Fibroblast of mammary gland (primary cell): ENCODE measurements around the gene ARHGAP19.

Experiments
- DNase-seq: peaks from one replicate; pipeline ENCODE4 v3.0.0-alpha.2; 2010; ENCODE audit warnings: low read depth
- H3K4me3 ChIP-seq: 2 replicates; pipeline ENCODE4 v1.5.1; 2011; ENCODE audit warnings: low read depth, mild to moderate bottlenecking, low read length, moderate library complexity; ENCODE audit not compliant: control insufficient read depth
- CTCF ChIP-seq: conservative IDR thresholded peaks from 2 replicates; pipeline ENCODE4 v1.5.1; 2011; ENCODE audit warnings: low read depth, low read length, inconsistent platforms; ENCODE audit not compliant: control insufficient read depth, insufficient read depth

ARHGAP19 gene

GRCh38 chr10:97196223-97197029 is 96.0 kb downstream of the ARHGAP19 start:
- TF ChIP-seq CTCF = peak; percentile 80
- peak; percentile 54 for DNase-seq
- H3K4me3 ChIP-seq = peak overlapping the region; percentile 50

- TF ChIP-seq CTCF = no peak
- no peak for DNase-seq
- peak overlapping the region; percentile 17 for H3K4me3 ChIP-seq
Observed at GRCh38 chr10:97195706-97196222, 96.7 kb downstream of the ARHGAP19 start.

GRCh38 chr10:97192952-97193435 is 99.4 kb downstream of the ARHGAP19 start:
- TF ChIP-seq CTCF = no peak
- DNase-seq = no peak
- H3K4me3 ChIP-seq = no peak overlapping the region

DNA sequence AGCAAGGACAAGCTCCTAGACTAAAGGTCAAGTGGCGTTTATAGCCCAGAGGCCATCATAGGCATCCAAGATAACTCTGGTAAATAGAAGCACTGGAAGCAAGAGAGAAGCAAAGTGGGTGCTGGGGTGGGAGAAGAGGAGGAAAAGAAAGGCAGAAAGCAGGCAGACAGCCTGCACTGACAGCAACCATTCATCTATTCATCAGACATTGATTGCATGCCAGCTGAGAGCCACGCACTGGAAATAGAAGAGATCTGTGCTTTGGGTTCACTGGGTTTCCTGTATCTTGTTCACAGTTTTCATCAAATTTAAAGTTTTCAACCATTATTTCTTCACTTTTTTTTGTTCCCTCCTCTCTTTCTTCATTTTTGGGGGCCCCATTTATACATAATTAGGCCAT is 102.0 kb downstream of the ARHGAP19 start:
- no peak overlapping the region for H3K4me3 ChIP-seq
- DNase-seq = no peak
- no peak for TF ChIP-seq CTCF

DNA sequence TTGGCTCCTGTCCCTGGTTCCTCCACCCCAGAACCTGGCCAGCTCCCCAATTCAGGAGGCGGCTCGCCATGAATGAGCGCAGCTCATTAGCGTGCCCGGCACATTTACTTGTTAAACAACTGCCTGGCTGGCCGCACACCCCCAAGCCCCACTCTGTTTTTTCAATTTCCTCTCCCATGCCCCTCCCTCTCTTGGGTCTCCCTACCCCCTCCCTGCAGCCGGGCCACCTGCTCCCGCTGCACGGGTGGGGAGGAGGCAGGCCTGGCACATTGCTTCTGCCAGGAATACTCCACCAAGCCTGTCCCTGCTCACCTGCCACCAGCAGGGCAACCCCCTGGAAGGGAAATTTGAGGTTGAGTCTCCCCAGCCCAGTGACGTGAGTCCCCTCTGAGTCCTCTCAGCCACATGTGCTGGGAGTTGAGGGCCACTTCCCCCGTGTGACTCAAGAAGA is 104.2 kb downstream of the ARHGAP19 start:
- no peak overlapping the region for H3K4me3 ChIP-seq
- no peak for TF ChIP-seq CTCF
- DNase-seq = no peak

- no peak overlapping the region for H3K4me3 ChIP-seq
- TF ChIP-seq CTCF = no peak
- no peak for DNase-seq
Observed at GRCh38 chr10:97186911-97187310, 105.5 kb downstream of the ARHGAP19 start.
